K562 (cell line): ENCODE data around the gene HSDL1. TPM values are rescaled to one million over a fixed set of nuclear protein-coding genes. Genes with fewer than 3 reads are reported as not detected.

Source experiments
- BCL6 ChIP-seq: fragments of 250-450 bp; sonication (Bioruptor Pico); IDR thresholded peaks from 2 replicates; pipeline ENCODE4 v1.4.0; 2020
- C11orf30 ChIP-seq: fragments of 450-650 bp; IDR thresholded peaks from 2 replicates; pipeline ENCODE4 v1.6.1; 2016; ENCODE audit warnings: low read depth, mild to moderate bottlenecking
- CEBPB ChIP-seq: fragments of 450-650 bp; IDR thresholded peaks from 2 replicates; pipeline ENCODE4 v1.6.1; 2016; ENCODE audit warnings: missing genetic modification characterization, missing compliant biosample characterization
- CHD2 ChIP-seq: IDR thresholded peaks from 2 replicates; pipeline ENCODE4 v1.6.1; 2011; ENCODE audit warnings: low read depth, low read length
- CREB1 ChIP-seq, 2 experiments: sonication (generic) in 1 of 2; formaldehyde crosslinking in 1 of 2; IDR thresholded peaks; 2 replicates each; pipeline versions ENCODE4 v1.6.1 to v1.8.0; 2012 to 2022; ENCODE audit warnings: inconsistent platforms in 1 of 2, mild to moderate bottlenecking in 1 of 2, missing genetic modification reagents in 1 of 2, moderate library complexity in 1 of 2
- FIP1L1 ChIP-seq: fragments of 200-400 bp; formaldehyde crosslinking; IDR thresholded peaks from 2 replicates; pipeline ENCODE4 v1.6.1; 2018; ENCODE audit warnings: mild to moderate bottlenecking, low read depth, low read length; ENCODE audit not compliant: poor library complexity, severe bottlenecking
- GTF2E2 ChIP-seq: fragments of 200-800 bp; sonication (Bioruptor generic); IDR thresholded peaks from 2 replicates; pipeline ENCODE4 v1.6.1; 2016; ENCODE audit warnings: missing genetic modification characterization, missing compliant biosample characterization
- IRF2 ChIP-seq: sonication (generic); formaldehyde crosslinking; IDR thresholded peaks from 2 replicates; pipeline ENCODE4 v1.8.1; 2022; ENCODE audit warnings: mild to moderate bottlenecking, missing genetic modification reagents
- KLF13 ChIP-seq: fragments of 450-650 bp; IDR thresholded peaks from 2 replicates; pipeline ENCODE4 v1.6.1; 2016; ENCODE audit warnings: missing genetic modification characterization, low read depth, mild to moderate bottlenecking, missing compliant biosample characterization, moderate library complexity, borderline replicate concordance
- PCBP1 ChIP-seq: fragments of 200-400 bp; formaldehyde crosslinking; IDR thresholded peaks from 2 replicates; pipeline ENCODE4 v1.6.1; 2018; ENCODE audit warnings: mild to moderate bottlenecking, low read depth, low read length; ENCODE audit not compliant: poor library complexity, severe bottlenecking
- PTBP1 ChIP-seq: fragments of 200-400 bp; formaldehyde crosslinking; IDR thresholded peaks from 2 replicates; pipeline ENCODE4 v1.6.1; 2017; ENCODE audit warnings: low read depth, low read length
- SMARCA4 ChIP-seq: fragments of 450-650 bp; IDR thresholded peaks from 2 replicates; pipeline ENCODE4 v1.6.1; 2016
- STAT5B ChIP-seq: fragments of 250-450 bp; sonication (Bioruptor Pico); IDR thresholded peaks from 2 replicates; pipeline ENCODE4 v1.8.0; 2021; ENCODE audit warnings: mild to moderate bottlenecking, inconsistent platforms
- TARDBP ChIP-seq: fragments of 450-650 bp; IDR thresholded peaks from 2 replicates; pipeline ENCODE4 v1.6.1; 2016
- ZNF143 ChIP-seq: sonication (generic); formaldehyde crosslinking; IDR thresholded peaks from 2 replicates; pipeline ENCODE4 v1.9.0; 2022; ENCODE audit warnings: mild to moderate bottlenecking, missing genetic modification reagents
- polyA plus RNA-seq, 8 experiments: library from polyadenylated mRNA; depleted of rRNA in 4 of 8; stranded (reverse) in 5 of 8; unstranded in 3 of 8; fragments of >200 nt; fragmentation: Nextera tagmentation in 2 of 8; fragmentation: Illumina TruSeq in 1 of 8; extraction: Ambion mirVana in 2 of 8; extraction: Trizol in 1 of 8; gene quantifications; 2 replicates each; pipeline versions ENCODE4 v1.2.1 to v1.2.3, GENCODE V29; 2011 to 2014; ENCODE audit warnings: inconsistent platforms in 1 of 8, missing spikeins in 1 of 8
- total RNA-seq, 7 experiments: library from RNA; depleted of rRNA in 6 of 7; stranded (reverse); fragments of >200 nt in 6 of 7; fragmentation: Illumina TruSeq in 2 of 7; extraction: Trizol in 2 of 7; gene quantifications; 2 replicates each; pipeline versions ENCODE4 v1.2.1 to v1.2.3, GENCODE V29; 2011 to 2021; ENCODE audit warnings: low replicate concordance in 1 of 7
- TF ChIP-seq, protein P1 (sequence below): sonication (generic); formaldehyde crosslinking; IDR thresholded peaks from 2 replicates; pipeline ENCODE4 v1.8.0; 2023; ENCODE audit warnings: missing genetic modification reagents, mild to moderate bottlenecking, borderline replicate concordance
- TF ChIP-seq, protein P2 (sequence below): fragments of 200-800 bp; sonication (Bioruptor generic); IDR thresholded peaks from 2 replicates; pipeline ENCODE4 v1.6.1; 2017; ENCODE audit warnings: missing genetic modification characterization, missing compliant biosample characterization
- TF ChIP-seq, protein P3 (sequence below): fragments of 450-650 bp; IDR thresholded peaks from 2 replicates; pipeline ENCODE4 v1.7.1; 2018; ENCODE audit warnings: mild to moderate bottlenecking, low read depth; ENCODE audit not compliant: partially characterized antibody

Gene HSDL1
- total and polyA plus RNA-seq, 9 of the 15 experiments (the other 6 are each of a cell fraction or from before 2014, with no cell fraction given), result 14.8 to 41.2 (median 27.7) TPM

DNA sequence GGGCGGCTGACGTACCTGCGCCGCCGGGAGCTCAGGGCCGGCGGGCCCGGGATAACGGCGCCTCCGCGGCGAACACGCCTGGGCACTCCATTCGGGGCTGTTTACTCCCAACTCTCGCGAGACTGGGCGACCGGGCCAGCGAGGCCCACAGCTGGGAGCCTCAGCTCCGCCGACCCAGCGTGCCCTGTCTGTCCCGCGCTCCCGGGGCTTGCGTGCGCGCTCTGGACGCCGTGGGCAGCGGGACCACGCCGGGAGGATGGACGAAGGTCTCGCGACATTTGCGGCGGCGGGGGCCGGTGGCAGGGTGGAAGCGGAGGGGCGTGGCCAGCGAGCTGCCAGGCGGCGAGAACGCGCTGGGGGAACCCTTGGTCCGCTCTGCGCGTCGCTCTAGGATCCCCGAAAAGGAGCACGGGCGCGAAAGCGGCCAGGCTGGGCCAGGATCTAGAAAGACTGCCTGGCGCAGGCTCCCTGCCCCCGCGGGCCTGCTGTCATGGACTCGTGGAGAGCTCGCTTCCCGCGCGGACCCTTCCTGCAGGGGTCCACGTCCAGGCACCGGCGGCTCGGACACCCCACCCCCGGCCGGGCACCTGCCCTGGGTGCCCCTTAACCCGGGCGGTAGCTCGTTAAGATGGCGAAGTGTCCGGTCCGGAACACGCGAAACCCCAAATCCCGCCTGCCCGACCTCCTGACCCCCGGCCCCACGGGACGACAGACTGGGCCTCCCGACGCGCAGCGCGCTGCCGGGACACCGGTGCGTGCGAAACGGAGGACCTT is 28.1 kb downstream of the HSDL1 start, which contains the start of gene MBTPS1 (continued):
- TF ChIP-seq, protein P1, sequence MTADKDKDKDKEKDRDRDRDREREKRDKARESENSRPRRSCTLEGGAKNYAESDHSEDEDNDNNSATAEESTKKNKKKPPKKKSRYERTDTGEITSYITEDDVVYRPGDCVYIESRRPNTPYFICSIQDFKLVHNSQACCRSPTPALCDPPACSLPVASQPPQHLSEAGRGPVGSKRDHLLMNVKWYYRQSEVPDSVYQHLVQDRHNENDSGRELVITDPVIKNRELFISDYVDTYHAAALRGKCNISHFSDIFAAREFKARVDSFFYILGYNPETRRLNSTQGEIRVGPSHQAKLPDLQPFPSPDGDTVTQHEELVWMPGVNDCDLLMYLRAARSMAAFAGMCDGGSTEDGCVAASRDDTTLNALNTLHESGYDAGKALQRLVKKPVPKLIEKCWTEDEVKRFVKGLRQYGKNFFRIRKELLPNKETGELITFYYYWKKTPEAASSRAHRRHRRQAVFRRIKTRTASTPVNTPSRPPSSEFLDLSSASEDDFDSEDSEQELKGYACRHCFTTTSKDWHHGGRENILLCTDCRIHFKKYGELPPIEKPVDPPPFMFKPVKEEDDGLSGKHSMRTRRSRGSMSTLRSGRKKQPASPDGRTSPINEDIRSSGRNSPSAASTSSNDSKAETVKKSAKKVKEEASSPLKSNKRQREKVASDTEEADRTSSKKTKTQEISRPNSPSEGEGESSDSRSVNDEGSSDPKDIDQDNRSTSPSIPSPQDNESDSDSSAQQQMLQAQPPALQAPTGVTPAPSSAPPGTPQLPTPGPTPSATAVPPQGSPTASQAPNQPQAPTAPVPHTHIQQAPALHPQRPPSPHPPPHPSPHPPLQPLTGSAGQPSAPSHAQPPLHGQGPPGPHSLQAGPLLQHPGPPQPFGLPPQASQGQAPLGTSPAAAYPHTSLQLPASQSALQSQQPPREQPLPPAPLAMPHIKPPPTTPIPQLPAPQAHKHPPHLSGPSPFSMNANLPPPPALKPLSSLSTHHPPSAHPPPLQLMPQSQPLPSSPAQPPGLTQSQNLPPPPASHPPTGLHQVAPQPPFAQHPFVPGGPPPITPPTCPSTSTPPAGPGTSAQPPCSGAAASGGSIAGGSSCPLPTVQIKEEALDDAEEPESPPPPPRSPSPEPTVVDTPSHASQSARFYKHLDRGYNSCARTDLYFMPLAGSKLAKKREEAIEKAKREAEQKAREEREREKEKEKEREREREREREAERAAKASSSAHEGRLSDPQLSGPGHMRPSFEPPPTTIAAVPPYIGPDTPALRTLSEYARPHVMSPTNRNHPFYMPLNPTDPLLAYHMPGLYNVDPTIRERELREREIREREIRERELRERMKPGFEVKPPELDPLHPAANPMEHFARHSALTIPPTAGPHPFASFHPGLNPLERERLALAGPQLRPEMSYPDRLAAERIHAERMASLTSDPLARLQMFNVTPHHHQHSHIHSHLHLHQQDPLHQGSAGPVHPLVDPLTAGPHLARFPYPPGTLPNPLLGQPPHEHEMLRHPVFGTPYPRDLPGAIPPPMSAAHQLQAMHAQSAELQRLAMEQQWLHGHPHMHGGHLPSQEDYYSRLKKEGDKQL (CRISPR knock-in tag), result peak; percentile 81; the same call in 1 of the 2 replicates
- TF ChIP-seq CREB1 (IDR thresholded peaks at IDR 0.05) (peak; percentile 85), CREB1 (CRISPR knock-in tag; IDR thresholded peaks at IDR 0.05) (peak; percentile 59), CEBPB (tag) (no peak), ZNF143 (CRISPR knock-in tag) (no peak), KLF13 (tag) (peak; percentile 81), PCBP1 (peak; percentile 8), SMARCA4 (no peak; the same call in 1 of the 2 replicates), FIP1L1 (peak; percentile 83), IRF2 (CRISPR knock-in tag) (no peak), GTF2E2 (tag) (0 out of 2 replicates have a peak, but pooled peaks have one; percentile 4), C11orf30 (peak; percentile 32; the same call in 1 of the 2 replicates), BCL6 (CRISPR knock-in tag) (no peak), PTBP1 (no peak), CHD2 (peak; percentile 99), TARDBP (no peak), STAT5B (CRISPR knock-in tag) (no peak)
- TF ChIP-seq, protein P2, sequence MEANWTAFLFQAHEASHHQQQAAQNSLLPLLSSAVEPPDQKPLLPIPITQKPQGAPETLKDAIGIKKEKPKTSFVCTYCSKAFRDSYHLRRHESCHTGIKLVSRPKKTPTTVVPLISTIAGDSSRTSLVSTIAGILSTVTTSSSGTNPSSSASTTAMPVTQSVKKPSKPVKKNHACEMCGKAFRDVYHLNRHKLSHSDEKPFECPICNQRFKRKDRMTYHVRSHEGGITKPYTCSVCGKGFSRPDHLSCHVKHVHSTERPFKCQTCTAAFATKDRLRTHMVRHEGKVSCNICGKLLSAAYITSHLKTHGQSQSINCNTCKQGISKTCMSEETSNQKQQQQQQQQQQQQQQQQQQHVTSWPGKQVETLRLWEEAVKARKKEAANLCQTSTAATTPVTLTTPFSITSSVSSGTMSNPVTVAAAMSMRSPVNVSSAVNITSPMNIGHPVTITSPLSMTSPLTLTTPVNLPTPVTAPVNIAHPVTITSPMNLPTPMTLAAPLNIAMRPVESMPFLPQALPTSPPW, result peak; percentile 92
- TF ChIP-seq, protein P3, sequence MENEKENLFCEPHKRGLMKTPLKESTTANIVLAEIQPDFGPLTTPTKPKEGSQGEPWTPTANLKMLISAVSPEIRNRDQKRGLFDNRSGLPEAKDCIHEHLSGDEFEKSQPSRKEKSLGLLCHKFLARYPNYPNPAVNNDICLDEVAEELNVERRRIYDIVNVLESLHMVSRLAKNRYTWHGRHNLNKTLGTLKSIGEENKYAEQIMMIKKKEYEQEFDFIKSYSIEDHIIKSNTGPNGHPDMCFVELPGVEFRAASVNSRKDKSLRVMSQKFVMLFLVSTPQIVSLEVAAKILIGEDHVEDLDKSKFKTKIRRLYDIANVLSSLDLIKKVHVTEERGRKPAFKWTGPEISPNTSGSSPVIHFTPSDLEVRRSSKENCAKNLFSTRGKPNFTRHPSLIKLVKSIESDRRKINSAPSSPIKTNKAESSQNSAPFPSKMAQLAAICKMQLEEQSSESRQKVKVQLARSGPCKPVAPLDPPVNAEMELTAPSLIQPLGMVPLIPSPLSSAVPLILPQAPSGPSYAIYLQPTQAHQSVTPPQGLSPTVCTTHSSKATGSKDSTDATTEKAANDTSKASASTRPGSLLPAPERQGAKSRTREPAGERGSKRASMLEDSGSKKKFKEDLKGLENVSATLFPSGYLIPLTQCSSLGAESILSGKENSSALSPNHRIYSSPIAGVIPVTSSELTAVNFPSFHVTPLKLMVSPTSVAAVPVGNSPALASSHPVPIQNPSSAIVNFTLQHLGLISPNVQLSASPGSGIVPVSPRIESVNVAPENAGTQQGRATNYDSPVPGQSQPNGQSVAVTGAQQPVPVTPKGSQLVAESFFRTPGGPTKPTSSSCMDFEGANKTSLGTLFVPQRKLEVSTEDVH, result peak; percentile 14
